ENCODE results near the gene SLC8A2.

GRCh38 chr19:47398707-47399597, 72.7 kb downstream of the SLC8A2 start:
- TF ChIP-seq, protein P1, sequence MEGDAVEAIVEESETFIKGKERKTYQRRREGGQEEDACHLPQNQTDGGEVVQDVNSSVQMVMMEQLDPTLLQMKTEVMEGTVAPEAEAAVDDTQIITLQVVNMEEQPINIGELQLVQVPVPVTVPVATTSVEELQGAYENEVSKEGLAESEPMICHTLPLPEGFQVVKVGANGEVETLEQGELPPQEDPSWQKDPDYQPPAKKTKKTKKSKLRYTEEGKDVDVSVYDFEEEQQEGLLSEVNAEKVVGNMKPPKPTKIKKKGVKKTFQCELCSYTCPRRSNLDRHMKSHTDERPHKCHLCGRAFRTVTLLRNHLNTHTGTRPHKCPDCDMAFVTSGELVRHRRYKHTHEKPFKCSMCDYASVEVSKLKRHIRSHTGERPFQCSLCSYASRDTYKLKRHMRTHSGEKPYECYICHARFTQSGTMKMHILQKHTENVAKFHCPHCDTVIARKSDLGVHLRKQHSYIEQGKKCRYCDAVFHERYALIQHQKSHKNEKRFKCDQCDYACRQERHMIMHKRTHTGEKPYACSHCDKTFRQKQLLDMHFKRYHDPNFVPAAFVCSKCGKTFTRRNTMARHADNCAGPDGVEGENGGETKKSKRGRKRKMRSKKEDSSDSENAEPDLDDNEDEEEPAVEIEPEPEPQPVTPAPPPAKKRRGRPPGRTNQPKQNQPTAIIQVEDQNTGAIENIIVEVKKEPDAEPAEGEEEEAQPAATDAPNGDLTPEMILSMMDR (IDR thresholded peaks at IDR 0.05) = no peak
- TF ChIP-seq POLR2A (IDR thresholded peaks at IDR 0.05) = no peak
